ENCODE data around the gene STK17B.

DNA sequence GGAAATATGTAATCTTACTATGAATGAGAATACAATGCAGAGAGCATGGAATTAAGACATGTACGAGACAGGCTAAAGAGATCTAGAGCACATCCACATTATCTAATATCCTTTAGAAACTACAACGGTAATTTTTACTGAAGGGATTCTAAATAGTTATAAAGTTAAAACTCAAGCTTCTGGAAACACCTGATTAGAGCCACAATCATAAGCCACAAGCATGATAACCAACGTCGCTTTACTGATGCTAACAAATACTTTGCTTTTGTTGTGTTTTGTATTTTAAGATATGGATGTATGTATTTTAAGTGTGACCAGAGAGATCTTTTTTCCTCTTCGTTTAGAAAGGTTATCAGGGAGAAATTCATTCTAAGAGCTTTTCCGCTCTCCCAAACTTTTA lies 44.0 kb upstream of the STK17B start:
- TF ChIP-seq, protein P1, sequence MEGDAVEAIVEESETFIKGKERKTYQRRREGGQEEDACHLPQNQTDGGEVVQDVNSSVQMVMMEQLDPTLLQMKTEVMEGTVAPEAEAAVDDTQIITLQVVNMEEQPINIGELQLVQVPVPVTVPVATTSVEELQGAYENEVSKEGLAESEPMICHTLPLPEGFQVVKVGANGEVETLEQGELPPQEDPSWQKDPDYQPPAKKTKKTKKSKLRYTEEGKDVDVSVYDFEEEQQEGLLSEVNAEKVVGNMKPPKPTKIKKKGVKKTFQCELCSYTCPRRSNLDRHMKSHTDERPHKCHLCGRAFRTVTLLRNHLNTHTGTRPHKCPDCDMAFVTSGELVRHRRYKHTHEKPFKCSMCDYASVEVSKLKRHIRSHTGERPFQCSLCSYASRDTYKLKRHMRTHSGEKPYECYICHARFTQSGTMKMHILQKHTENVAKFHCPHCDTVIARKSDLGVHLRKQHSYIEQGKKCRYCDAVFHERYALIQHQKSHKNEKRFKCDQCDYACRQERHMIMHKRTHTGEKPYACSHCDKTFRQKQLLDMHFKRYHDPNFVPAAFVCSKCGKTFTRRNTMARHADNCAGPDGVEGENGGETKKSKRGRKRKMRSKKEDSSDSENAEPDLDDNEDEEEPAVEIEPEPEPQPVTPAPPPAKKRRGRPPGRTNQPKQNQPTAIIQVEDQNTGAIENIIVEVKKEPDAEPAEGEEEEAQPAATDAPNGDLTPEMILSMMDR (conservative IDR thresholded peaks at IDR 0.05; ENCODE audit: low read depth, low read length), result no peak
- no peak for TF ChIP-seq EZH2 (IDR thresholded peaks at IDR 0.05; ENCODE audit: low read length, unreplicated experiment)
